Fibroblast of mammary gland (primary cell): Measurements from ENCODE around the gene ERC1.
"Not testable (repeated sequence)": the region's sequence is repeated elsewhere in the genome, so short reads cannot be mapped to it uniquely, and the experiment has no call there.

Source experiments
- DNase-seq: peaks from one replicate; pipeline ENCODE4 v3.0.0-alpha.2; 2010; ENCODE audit warnings: low read depth
- H3K4me3 ChIP-seq: 2 replicates; pipeline ENCODE4 v1.5.1; 2011; ENCODE audit warnings: low read depth, mild to moderate bottlenecking, low read length, moderate library complexity; ENCODE audit not compliant: control insufficient read depth
- TF ChIP-seq, protein P1 (sequence below): conservative IDR thresholded peaks from 2 replicates; pipeline ENCODE4 v1.5.1; 2011; ENCODE audit warnings: low read depth, low read length, inconsistent platforms; ENCODE audit not compliant: control insufficient read depth, insufficient read depth

The ERC1 gene

DNA sequence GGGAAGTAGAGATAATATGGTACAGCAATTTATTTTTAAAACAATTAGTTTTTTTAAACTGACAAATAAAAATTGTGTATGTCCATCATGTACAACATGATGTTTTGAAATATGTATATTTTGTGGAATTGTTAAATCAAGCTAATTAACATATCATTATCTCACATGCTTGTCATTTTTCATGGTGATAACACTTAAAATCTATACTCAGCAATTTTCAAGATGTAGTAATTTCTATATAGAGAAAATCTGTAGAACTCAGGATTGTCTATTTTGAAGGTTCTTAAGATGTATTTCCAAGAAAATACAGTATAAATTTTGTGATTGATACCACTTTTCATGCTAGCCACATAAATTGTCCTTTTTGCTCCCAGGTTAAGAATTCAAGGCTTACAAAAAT, 356.3 kb downstream of the ERC1 start:
- H3K4me3 ChIP-seq: no peak overlapping the region
- TF ChIP-seq, protein P1, sequence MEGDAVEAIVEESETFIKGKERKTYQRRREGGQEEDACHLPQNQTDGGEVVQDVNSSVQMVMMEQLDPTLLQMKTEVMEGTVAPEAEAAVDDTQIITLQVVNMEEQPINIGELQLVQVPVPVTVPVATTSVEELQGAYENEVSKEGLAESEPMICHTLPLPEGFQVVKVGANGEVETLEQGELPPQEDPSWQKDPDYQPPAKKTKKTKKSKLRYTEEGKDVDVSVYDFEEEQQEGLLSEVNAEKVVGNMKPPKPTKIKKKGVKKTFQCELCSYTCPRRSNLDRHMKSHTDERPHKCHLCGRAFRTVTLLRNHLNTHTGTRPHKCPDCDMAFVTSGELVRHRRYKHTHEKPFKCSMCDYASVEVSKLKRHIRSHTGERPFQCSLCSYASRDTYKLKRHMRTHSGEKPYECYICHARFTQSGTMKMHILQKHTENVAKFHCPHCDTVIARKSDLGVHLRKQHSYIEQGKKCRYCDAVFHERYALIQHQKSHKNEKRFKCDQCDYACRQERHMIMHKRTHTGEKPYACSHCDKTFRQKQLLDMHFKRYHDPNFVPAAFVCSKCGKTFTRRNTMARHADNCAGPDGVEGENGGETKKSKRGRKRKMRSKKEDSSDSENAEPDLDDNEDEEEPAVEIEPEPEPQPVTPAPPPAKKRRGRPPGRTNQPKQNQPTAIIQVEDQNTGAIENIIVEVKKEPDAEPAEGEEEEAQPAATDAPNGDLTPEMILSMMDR: no peak
- no peak for DNase-seq

DNA sequence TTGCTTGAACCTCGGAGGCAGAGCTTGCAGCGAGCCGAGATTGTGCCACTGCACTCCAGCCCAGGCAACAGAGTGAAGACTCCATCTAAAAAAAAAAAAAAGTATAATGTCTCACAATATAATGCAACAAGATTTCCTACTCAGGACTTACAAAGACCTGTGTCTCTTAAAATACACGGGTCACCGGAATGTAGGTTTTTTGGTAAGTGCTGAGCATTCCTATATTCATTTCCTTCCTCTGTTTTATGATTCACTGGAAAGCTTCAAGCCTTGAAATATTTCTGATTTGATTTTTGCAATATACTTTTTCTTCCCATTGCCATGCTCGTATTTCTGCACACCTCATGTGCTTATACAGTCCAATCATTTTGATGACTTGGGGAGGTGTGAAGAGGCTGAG, 357.6 kb downstream of the ERC1 start:
- TF ChIP-seq, protein P1: no peak
- no peak for DNase-seq
- no peak overlapping the region for H3K4me3 ChIP-seq

DNA sequence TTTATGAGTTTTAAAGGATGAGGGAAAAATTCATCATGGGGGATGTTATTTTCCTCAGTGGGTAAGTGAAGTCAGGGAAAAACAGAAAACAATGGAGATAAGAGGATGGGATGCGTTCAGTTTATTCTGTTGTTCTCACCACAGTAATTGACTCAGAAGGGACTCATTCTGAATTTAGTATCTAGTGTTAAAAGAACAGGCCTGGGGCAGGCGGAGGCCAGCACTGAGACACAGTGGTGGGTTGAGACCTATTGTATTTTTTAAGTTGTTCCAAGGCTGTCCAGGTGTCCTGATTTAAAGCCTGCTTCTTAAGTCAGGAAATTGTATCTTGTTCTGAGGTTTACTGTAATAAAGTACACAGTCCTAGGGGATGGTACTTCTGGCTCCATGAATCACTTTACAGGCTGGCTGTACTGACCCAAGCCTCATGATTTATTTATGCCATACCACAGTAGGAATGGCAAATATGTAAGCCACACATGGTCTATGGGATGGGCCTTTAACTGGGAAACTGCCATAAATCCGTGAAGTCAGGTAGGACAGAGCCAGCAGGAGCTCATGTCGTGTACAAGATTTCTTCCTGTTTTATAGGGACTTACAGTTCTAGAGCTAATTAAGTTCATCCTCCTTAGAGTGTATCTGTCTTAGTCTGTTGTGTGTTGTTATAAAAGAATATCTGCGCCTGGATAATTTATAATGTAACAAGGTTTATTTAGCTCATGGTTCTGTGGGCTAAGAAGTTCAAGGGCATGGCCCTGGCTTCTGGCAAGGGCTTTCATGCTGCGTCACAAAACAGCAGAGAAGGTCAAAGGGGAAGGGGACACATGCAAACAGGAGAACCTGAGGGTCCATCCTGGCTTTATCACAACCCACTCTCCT, 359.3 kb downstream of the ERC1 start:
- peak; percentile 76 for DNase-seq
- no peak overlapping the region for H3K4me3 ChIP-seq
- TF ChIP-seq, protein P1: no peak

DNA sequence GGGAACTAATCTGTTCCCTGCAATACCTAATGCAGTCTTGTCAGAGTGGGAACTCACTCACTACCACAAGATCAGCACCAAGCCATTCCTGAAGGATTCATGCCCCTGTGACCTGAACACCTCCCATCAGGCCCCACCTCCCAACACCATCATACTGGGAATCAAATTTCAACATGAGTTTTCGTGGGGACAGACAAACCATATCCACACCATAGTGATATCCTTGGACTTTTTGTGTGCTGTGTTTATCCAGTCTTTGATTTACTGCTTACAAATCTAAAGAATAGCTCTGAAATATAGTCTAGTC, 359.9 kb downstream of the ERC1 start:
- DNase-seq: peak; percentile 31
- no peak overlapping the region for H3K4me3 ChIP-seq
- TF ChIP-seq, protein P1: no peak

DNA sequence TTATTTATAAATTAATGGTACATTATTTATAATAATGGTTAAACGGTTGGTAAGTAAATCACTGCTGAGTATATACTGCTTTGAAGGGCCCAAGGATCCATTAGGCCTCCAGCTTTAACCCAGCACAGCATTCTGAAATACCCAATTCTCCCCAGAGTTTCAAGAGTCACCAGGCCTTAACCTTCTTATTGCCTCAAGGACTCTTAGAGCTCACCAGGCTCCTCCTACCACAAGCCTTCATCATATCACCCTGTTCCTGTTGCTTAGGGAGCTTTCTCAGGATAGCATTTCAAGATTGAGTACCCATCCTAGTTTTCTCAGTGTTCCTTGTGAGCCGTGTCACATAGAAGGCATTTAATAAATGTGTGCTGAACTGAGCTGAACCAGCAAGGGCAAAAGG, 360.9 kb downstream of the ERC1 start:
- no peak for DNase-seq
- no peak overlapping the region for H3K4me3 ChIP-seq
- TF ChIP-seq, protein P1: no peak

DNA sequence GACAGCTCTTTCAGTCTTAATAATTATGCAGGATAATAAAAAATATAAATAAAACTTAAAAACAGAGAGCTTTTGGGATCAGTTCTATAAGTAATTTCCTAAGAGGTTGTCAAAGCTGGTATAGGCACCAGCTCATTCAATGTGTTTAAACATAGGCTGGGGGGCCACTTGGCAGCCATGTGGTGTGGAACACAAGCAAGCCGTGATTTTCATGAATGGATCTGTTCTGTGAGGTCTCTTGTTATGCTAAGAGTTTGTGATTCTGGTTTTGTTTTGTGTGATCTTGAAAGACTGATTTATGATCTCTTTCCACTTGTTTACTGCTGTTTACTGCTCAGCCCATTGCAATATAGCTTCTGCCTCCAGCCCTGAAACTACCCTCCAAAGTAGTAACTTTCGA, 362.4 kb downstream of the ERC1 start:
- H3K4me3 ChIP-seq: no peak overlapping the region
- TF ChIP-seq, protein P1: no peak
- no peak for DNase-seq

DNA sequence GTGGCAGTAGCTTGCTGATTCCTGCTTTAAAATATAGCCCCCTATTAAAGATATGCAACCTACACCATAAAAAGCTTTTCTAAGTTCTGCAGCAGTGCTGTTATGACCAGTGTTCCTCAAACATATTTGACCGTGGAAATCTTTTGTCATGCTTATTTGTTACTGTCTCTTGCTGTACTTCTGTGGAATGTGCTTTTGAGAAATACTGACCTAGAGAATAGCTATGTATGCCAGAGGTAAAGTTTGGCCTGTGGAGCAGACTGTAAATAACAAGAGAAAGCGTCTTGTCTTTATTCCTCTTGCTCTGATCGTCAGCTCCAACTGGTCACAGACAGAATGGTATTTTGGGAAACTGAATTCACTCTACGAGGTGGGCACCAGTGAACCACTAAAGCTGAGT, 364.4 kb downstream of the ERC1 start:
- no peak overlapping the region for H3K4me3 ChIP-seq
- peak; percentile 19 for DNase-seq
- TF ChIP-seq, protein P1: no peak

DNA sequence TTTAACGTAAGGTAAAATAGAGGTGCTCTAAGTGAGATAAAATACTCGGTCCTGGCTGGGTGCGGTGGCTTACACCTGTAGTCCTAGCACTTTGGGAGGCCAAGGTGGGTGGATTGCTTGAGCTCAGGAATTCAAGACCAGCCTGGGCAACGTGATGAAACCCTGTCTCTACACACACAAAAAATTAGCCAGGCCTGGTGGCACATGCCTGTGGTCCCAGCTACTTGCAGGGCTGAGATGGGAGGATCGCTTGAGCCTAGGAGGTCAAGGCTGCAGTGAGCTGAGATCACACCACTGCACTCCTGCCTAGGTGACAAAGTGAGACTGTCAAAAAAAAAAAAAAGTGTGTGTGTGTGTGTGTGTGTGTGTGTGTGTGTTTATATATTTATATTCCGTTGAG, 364.8 kb downstream of the ERC1 start:
- not testable (repeated sequence) for DNase-seq

More for the DNA sequence above, 364.8 kb downstream of the ERC1 start:
- not testable (repeated sequence) for H3K4me3 ChIP-seq
